ENCODE data around the gene YTHDC2. TPM values are rescaled to one million over a fixed set of nuclear protein-coding genes. Genes with fewer than 3 reads are reported as not detected.
A peak's percentile ranks its signal among the peaks of the same experiment; 100 is the strongest.

Gene YTHDC2
- total RNA-seq, 1 experiment from 2014 or later, result 63.8 TPM

GRCh38 chr5:113612060-113612496, 98.6 kb downstream of the YTHDC2 start:
- Histone ChIP-seq H3K4me2 (ENCODE audit: low read depth, low read length, poor library complexity, severe bottlenecking) (no peak overlapping the region), H3K79me2 (ENCODE audit: low read length) (no peaks in the 10 kb centered on the region), H3K9ac (ENCODE audit: low read length) (no peak overlapping the region), H4K20me1 (ENCODE audit: insufficient read depth, low read depth, low read length) (no peaks in the 10 kb centered on the region), H3K9me2 (replicated peaks; ENCODE audit: insufficient read depth, low read length) (no peaks in the 10 kb centered on the region), H2AFZ (ENCODE audit: low read length) (no peak overlapping the region), H3K4me1 (ENCODE audit: low read length) (peaks cover 4% of the 10 kb centered on the region; the same call in 1 of the 2 replicates), H3K4me3 (ENCODE audit: low read length) (no peak overlapping the region), H3K9me3 (ENCODE audit: low read length) (no peaks in the 10 kb centered on the region), H3K36me3 (ENCODE audit: insufficient read depth, low read length) (no peaks in the 10 kb centered on the region), H3K27ac (ENCODE audit: low read length) (no peak overlapping the region), H3K27me3 (ENCODE audit: low read length) (no peaks in the 10 kb centered on the region)
- DNase-seq, result peak; percentile 74

- no peaks in the 10 kb centered on the region for H3K27me3 ChIP-seq (ENCODE audit: low read length)
- H3K79me2 ChIP-seq (ENCODE audit: low read length), result no peaks in the 10 kb centered on the region
- H3K27ac ChIP-seq (ENCODE audit: low read length), result no peak overlapping the region
- no peak overlapping the region for H2AFZ ChIP-seq (ENCODE audit: low read length)
- no peak overlapping the region for H3K4me3 ChIP-seq (ENCODE audit: low read length)
- H3K9me3 ChIP-seq (ENCODE audit: low read length), result no peaks in the 10 kb centered on the region
- H3K4me2 ChIP-seq (ENCODE audit: low read depth, low read length, poor library complexity, severe bottlenecking), result no peak overlapping the region
- H3K9me2 ChIP-seq (replicated peaks; ENCODE audit: insufficient read depth, low read length), result no peaks in the 10 kb centered on the region
- H3K4me1 ChIP-seq (ENCODE audit: low read length), result no peaks in the 10 kb centered on the region
- H4K20me1 ChIP-seq (ENCODE audit: insufficient read depth, low read depth, low read length), result no peaks in the 10 kb centered on the region
- no peak for DNase-seq
- no peak overlapping the region for H3K9ac ChIP-seq (ENCODE audit: low read length)
- H3K36me3 ChIP-seq (ENCODE audit: insufficient read depth, low read length), result no peaks in the 10 kb centered on the region
These were observed 100.7 kb downstream of the YTHDC2 start for GRCh38 chr5:113614191-113614590.

- no peak overlapping the region for H3K4me3 ChIP-seq (ENCODE audit: low read length)
- no peak overlapping the region for H3K27ac ChIP-seq (ENCODE audit: low read length)
- no peaks in the 10 kb centered on the region for H3K79me2 ChIP-seq (ENCODE audit: low read length)
- no peaks in the 10 kb centered on the region for H4K20me1 ChIP-seq (ENCODE audit: insufficient read depth, low read depth, low read length)
- no peaks in the 10 kb centered on the region for H3K4me1 ChIP-seq (ENCODE audit: low read length)
- H3K36me3 ChIP-seq (ENCODE audit: insufficient read depth, low read length), result no peaks in the 10 kb centered on the region
- H3K9ac ChIP-seq (ENCODE audit: low read length), result no peak overlapping the region
- H3K9me2 ChIP-seq (replicated peaks; ENCODE audit: insufficient read depth, low read length), result no peaks in the 10 kb centered on the region
- no peaks in the 10 kb centered on the region for H3K27me3 ChIP-seq (ENCODE audit: low read length)
- H3K9me3 ChIP-seq (ENCODE audit: low read length), result no peaks in the 10 kb centered on the region
- no peak overlapping the region for H3K4me2 ChIP-seq (ENCODE audit: low read depth, low read length, poor library complexity, severe bottlenecking)
- DNase-seq, result no peak
- no peak overlapping the region for H2AFZ ChIP-seq (ENCODE audit: low read length)
These were observed 102.2 kb downstream of the YTHDC2 start for GRCh38 chr5:113615708-113616107.

DNA sequence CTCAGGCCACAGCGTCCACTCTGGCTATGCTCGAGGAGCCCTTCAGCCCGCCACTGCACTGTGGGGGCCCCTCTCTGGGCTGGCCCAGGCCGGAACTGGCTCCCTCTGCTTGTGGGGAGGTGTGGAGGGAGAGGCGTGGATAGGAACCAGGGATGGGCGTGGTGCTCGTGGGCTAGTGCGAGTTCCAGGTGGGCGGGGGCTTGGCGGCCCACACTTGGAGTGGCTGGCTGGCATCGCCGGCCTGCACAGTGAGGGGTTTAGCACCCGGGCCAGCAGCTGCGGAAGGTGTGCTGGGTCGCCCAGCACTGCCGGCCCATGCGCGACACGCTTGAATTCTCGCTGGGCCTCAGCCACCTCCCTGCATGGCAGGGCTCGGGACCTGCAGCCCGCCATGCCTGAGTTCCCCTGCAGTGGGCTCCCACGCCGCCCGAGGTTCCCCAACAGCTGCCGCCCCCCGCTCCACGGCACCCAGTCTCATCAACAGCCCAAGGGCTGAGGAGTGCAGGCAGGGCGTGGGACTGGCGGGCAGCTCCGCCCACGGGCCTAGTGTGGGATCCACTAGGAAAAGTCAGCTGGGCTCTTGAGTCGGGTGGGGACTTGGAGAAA, 103.8 kb downstream of the YTHDC2 start:
- Histone ChIP-seq H3K27ac (ENCODE audit: low read length) (no peak overlapping the region), H3K9ac (ENCODE audit: low read length) (no peak overlapping the region), H3K4me3 (ENCODE audit: low read length) (no peak overlapping the region), H3K4me2 (ENCODE audit: low read depth, low read length, poor library complexity, severe bottlenecking) (no peak overlapping the region), H3K27me3 (ENCODE audit: low read length) (no peaks in the 10 kb centered on the region), H2AFZ (ENCODE audit: low read length) (no peak overlapping the region), H3K9me3 (ENCODE audit: low read length) (no peaks in the 10 kb centered on the region), H3K79me2 (ENCODE audit: low read length) (no peaks in the 10 kb centered on the region), H3K36me3 (ENCODE audit: insufficient read depth, low read length) (no peaks in the 10 kb centered on the region), H4K20me1 (ENCODE audit: insufficient read depth, low read depth, low read length) (no peaks in the 10 kb centered on the region), H3K4me1 (ENCODE audit: low read length) (no peaks in the 10 kb centered on the region), H3K9me2 (replicated peaks; ENCODE audit: insufficient read depth, low read length) (no peaks in the 10 kb centered on the region)
- no peak for DNase-seq

DNA sequence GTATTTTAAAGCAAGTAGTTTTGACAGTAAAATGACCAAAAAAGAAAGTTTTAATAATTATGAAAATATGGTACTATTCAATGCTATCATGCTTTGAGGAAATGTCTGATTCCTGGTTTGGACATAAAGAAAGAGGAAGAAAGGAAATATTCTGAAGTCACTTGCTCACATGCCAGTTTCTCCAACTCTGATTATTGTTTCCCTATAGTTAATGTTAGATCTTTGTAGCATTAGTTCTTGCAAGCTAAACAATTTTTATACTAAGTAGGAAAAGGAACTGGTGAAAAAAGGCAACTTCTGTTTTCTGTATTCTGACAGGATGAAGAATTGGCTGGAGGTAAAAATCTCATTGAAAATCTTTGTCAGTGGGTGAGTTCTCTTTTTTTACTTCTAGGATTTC, 119.5 kb downstream of the YTHDC2 start:
- Histone ChIP-seq H3K9ac (ENCODE audit: low read length) (no peak overlapping the region), H3K9me3 (ENCODE audit: low read length) (no peaks in the 10 kb centered on the region), H3K9me2 (replicated peaks; ENCODE audit: insufficient read depth, low read length) (no peaks in the 10 kb centered on the region), H3K27me3 (ENCODE audit: low read length) (no peaks in the 10 kb centered on the region), H3K79me2 (ENCODE audit: low read length) (no peaks in the 10 kb centered on the region), H3K27ac (ENCODE audit: low read length) (no peak overlapping the region), H2AFZ (ENCODE audit: low read length) (no peak overlapping the region), H3K36me3 (ENCODE audit: insufficient read depth, low read length) (no peaks in the 10 kb centered on the region), H4K20me1 (ENCODE audit: insufficient read depth, low read depth, low read length) (no peaks in the 10 kb centered on the region), H3K4me3 (ENCODE audit: low read length) (no peak overlapping the region), H3K4me2 (ENCODE audit: low read depth, low read length, poor library complexity, severe bottlenecking) (no peak overlapping the region), H3K4me1 (ENCODE audit: low read length) (no peaks in the 10 kb centered on the region)
- DNase-seq, result no peak

DNA sequence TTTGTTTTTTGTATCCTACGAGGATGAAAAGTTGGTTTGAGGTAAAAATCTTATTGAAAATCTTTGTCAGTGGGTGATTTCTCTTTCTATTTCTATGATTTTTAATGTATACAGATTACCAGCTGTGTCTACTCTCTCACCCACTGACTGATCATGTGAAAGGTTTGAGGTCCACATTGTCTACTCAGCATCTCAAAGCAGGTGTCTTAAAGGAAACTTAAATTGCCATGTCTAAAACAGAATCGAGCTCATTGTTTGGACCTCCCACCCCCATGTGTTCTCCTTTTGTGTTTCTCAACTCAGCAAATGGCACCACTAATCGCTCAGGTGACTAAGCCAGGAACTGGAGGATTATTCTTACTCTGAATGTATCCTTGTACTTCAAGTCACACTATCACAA, 121.5 kb downstream of the YTHDC2 start:
- Histone ChIP-seq H3K79me2 (ENCODE audit: low read length) (no peaks in the 10 kb centered on the region), H4K20me1 (ENCODE audit: insufficient read depth, low read depth, low read length) (no peaks in the 10 kb centered on the region), H3K36me3 (ENCODE audit: insufficient read depth, low read length) (no peaks in the 10 kb centered on the region), H3K9ac (ENCODE audit: low read length) (no peak overlapping the region), H3K9me3 (ENCODE audit: low read length) (no peaks in the 10 kb centered on the region), H2AFZ (ENCODE audit: low read length) (no peak overlapping the region), H3K27me3 (ENCODE audit: low read length) (no peaks in the 10 kb centered on the region), H3K4me1 (ENCODE audit: low read length) (no peaks in the 10 kb centered on the region), H3K4me3 (ENCODE audit: low read length) (no peak overlapping the region), H3K9me2 (replicated peaks; ENCODE audit: insufficient read depth, low read length) (no peaks in the 10 kb centered on the region), H3K4me2 (ENCODE audit: low read depth, low read length, poor library complexity, severe bottlenecking) (no peak overlapping the region), H3K27ac (ENCODE audit: low read length) (no peak overlapping the region)
- no peak for DNase-seq

GRCh38 chr5:113641715-113642114, 128.2 kb downstream of the YTHDC2 start:
- Histone ChIP-seq H4K20me1 (ENCODE audit: insufficient read depth, low read depth, low read length) (no peaks in the 10 kb centered on the region), H3K4me1 (ENCODE audit: low read length) (no peaks in the 10 kb centered on the region), H3K9me3 (ENCODE audit: low read length) (no peaks in the 10 kb centered on the region), H3K4me2 (ENCODE audit: low read depth, low read length, poor library complexity, severe bottlenecking) (no peak overlapping the region), H3K4me3 (ENCODE audit: low read length) (no peak overlapping the region), H3K79me2 (ENCODE audit: low read length) (no peaks in the 10 kb centered on the region), H3K9me2 (replicated peaks; ENCODE audit: insufficient read depth, low read length) (no peaks in the 10 kb centered on the region), H2AFZ (ENCODE audit: low read length) (no peak overlapping the region), H3K27me3 (ENCODE audit: low read length) (no peaks in the 10 kb centered on the region), H3K27ac (ENCODE audit: low read length) (no peak overlapping the region), H3K9ac (ENCODE audit: low read length) (no peak overlapping the region), H3K36me3 (ENCODE audit: insufficient read depth, low read length) (no peaks in the 10 kb centered on the region)
- DNase-seq, result no peak
